Neural progenitor cell (in vitro differentiated cells): ENCODE results near the gene TBC1D4. TPM values are rescaled to one million over a fixed set of nuclear protein-coding genes. Genes with fewer than 3 reads are reported as not detected.

ENCODE experiments used
- DNase-seq: peaks from one replicate; pipeline ENCODE4 v3.0.0-alpha.2; 2016; ENCODE audit warnings: low spot score
- H2AFZ ChIP-seq: fragments of 200-600 bp; sonication (generic); replicated peaks from 2 replicates; pipeline ENCODE4 v1.6.1; 2016; ENCODE audit warnings: antibody characterized with exemption
- H3F3A ChIP-seq: fragments of 200-600 bp; sonication (generic); 2 replicates; pipeline ENCODE4 v1.6.1; 2016; ENCODE audit warnings: antibody characterized with exemption, low read depth
- H3K27ac ChIP-seq: fragments of 200-600 bp; sonication (generic); 2 replicates; pipeline ENCODE4 v1.5.1; 2016; ENCODE audit warnings: mild to moderate bottlenecking
- H3K27me3 ChIP-seq: fragments of 200-600 bp; sonication (generic); 2 replicates; pipeline ENCODE4 v1.6.1; 2016; ENCODE audit warnings: mild to moderate bottlenecking, moderate library complexity
- H3K36me3 ChIP-seq: fragments of 200-600 bp; sonication (generic); 2 replicates; pipeline ENCODE4 v1.5.1; 2016
- H3K4me1 ChIP-seq: fragments of 200-600 bp; sonication (generic); 2 replicates; pipeline ENCODE4 v1.6.1; 2016; ENCODE audit warnings: mixed run types
- H3K4me2 ChIP-seq: fragments of 200-600 bp; sonication (generic); 2 replicates; pipeline ENCODE4 v1.6.1; 2016
- H3K4me3 ChIP-seq: fragments of 200-600 bp; sonication (generic); 2 replicates; pipeline ENCODE4 v1.5.1; 2016
- H3K79me2 ChIP-seq: fragments of 200-600 bp; sonication (generic); 2 replicates; pipeline ENCODE4 v1.6.1; 2016; ENCODE audit warnings: low read depth
- H3K9ac ChIP-seq: fragments of 200-600 bp; sonication (generic); 2 replicates; pipeline ENCODE4 v1.6.1; 2016
- H3K9me3 ChIP-seq: fragments of 200-600 bp; sonication (generic); 2 replicates; pipeline ENCODE4 v1.5.1; 2016; ENCODE audit warnings: low read depth
- H4K20me1 ChIP-seq: fragments of 200-600 bp; sonication (generic); 2 replicates; pipeline ENCODE4 v1.6.1; 2016; ENCODE audit warnings: low read depth
- H3K27ac Mint-ChIP-seq: 3 replicates; pipeline ENCODE4 v1.8.0; 2021; ENCODE audit warnings: mixed read lengths
- H3K27me3 Mint-ChIP-seq: 2 replicates; pipeline ENCODE4 v1.8.0; 2022; ENCODE audit warnings: low read depth, mild to moderate bottlenecking, inconsistent platforms, moderate library complexity, mixed read lengths; ENCODE audit not compliant: insufficient read depth
- H3K36me3 Mint-ChIP-seq: 3 replicates; pipeline ENCODE4 v1.8.0; 2021; ENCODE audit warnings: mixed read lengths
- H3K4me1 Mint-ChIP-seq: 3 replicates; pipeline ENCODE4 v1.8.0; 2021; ENCODE audit warnings: mixed read lengths
- H3K4me3 Mint-ChIP-seq: 3 replicates; pipeline ENCODE4 v1.8.0; 2021; ENCODE audit warnings: mild to moderate bottlenecking, moderate library complexity, mixed read lengths
- H3K9me3 Mint-ChIP-seq: 3 replicates; pipeline ENCODE4 v1.8.0; 2020; ENCODE audit warnings: mixed read lengths
- EZH2 ChIP-seq: fragments of 200-600 bp; sonication (generic); IDR thresholded peaks from 2 replicates; pipeline ENCODE4 v1.6.1; 2017; ENCODE audit warnings: antibody characterized with exemption, mild to moderate bottlenecking, moderate library complexity
- EZH2phosphoT487 ChIP-seq: fragments of 200-600 bp; sonication (generic); IDR thresholded peaks from 2 replicates; pipeline ENCODE4 v1.6.1; 2017; ENCODE audit warnings: antibody characterized with exemption
- total RNA-seq: library from RNA; depleted of rRNA; stranded (reverse); fragments of >200 nt; gene quantifications from 2 replicates; pipeline ENCODE4 v1.2.3, GENCODE V29; 2015; ENCODE audit warnings: low replicate concordance
- TF ChIP-seq, protein P1 (sequence below): fragments of 200-600 bp; sonication (generic); IDR thresholded peaks from 2 replicates; pipeline ENCODE4 v1.5.1; 2017; ENCODE audit warnings: antibody characterized with exemption, mild to moderate bottlenecking

TBC1D4 gene
- total RNA-seq, 1 donor from 2014 or later, result 14.3 TPM

DNA sequence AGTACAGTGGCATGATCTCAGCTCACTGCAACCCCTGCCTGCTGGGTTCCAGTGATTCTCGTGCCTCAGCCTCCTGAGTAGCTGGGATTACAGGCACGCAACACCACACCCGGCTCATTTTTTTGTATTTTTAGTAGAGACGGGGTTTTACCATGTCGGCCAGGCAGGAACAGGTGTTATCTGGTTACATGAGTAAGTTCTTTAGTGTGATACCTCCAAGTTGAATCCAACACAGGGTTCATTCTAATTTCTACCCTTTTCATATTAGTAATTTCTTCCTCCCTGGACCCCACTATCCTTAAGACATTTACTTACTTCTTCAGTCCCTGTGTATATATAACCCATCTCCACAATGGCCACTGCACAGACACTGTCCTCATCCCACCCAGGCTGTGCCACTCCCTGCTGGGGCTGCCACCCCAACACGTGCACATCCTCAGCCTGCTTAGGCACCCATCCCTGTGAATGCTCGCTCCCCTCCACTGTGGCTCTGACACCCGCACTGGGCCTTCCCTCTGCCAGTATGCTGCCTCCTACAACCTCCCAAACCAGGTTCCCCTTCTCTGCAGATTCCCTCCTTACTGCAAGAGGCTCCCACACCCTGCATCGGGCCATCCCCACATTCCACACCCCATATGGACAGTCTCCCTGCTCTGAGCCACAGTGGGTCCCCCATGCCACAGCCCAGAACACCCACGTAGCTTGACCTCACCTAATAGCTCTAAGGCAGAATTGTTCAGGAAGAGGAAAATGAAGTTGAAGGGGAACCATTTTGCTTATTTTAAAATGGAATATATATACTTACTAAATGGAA lies 147.1 kb downstream of the TBC1D4 start:
- Histone ChIP-seq H3K36me3 (no peaks in the 10 kb centered on the region), H3K27ac (no peak overlapping the region), H3K4me3 (no peak overlapping the region), H3K4me1 (peaks cover 11% of the 10 kb centered on the region), H3K27me3 (no peaks in the 10 kb centered on the region), H3K79me2 (no peaks in the 10 kb centered on the region), H4K20me1 (no peaks in the 10 kb centered on the region), H3K9ac (no peak overlapping the region), H2AFZ (no peak overlapping the region), H3K4me2 (no peak overlapping the region), H3F3A (no peaks in the 10 kb centered on the region), H3K9me3 (no peaks in the 10 kb centered on the region)
- Mint-ChIP-seq H3K9me3 (no peaks in the 10 kb centered on the region), H3K27me3 (no peaks in the 10 kb centered on the region), H3K4me3 (no peak overlapping the region), H3K36me3 (peaks cover 6% of the 10 kb centered on the region), H3K27ac (peak overlapping the region; percentile 16), H3K4me1 (peaks cover 2% of the 10 kb centered on the region)
- TF ChIP-seq EZH2 (no peak), EZH2phosphoT487 (no peak)
- TF ChIP-seq, protein P1, sequence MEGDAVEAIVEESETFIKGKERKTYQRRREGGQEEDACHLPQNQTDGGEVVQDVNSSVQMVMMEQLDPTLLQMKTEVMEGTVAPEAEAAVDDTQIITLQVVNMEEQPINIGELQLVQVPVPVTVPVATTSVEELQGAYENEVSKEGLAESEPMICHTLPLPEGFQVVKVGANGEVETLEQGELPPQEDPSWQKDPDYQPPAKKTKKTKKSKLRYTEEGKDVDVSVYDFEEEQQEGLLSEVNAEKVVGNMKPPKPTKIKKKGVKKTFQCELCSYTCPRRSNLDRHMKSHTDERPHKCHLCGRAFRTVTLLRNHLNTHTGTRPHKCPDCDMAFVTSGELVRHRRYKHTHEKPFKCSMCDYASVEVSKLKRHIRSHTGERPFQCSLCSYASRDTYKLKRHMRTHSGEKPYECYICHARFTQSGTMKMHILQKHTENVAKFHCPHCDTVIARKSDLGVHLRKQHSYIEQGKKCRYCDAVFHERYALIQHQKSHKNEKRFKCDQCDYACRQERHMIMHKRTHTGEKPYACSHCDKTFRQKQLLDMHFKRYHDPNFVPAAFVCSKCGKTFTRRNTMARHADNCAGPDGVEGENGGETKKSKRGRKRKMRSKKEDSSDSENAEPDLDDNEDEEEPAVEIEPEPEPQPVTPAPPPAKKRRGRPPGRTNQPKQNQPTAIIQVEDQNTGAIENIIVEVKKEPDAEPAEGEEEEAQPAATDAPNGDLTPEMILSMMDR, result no peak
- DNase-seq, result no peak

- Histone ChIP-seq H3K9me3 (no peaks in the 10 kb centered on the region), H3K4me2 (no peak overlapping the region), H3K79me2 (no peaks in the 10 kb centered on the region), H4K20me1 (no peaks in the 10 kb centered on the region), H3K36me3 (no peaks in the 10 kb centered on the region), H3K9ac (no peak overlapping the region), H2AFZ (no peak overlapping the region), H3K27ac (no peak overlapping the region), H3K27me3 (no peaks in the 10 kb centered on the region), H3F3A (no peaks in the 10 kb centered on the region), H3K4me3 (no peak overlapping the region), H3K4me1 (peaks cover 17% of the 10 kb centered on the region)
- no peak overlapping the region for H3K4me3 Mint-ChIP-seq
- DNase-seq, result no peak
- H3K27ac Mint-ChIP-seq, result no peak overlapping the region
- H3K9me3 Mint-ChIP-seq, result no peaks in the 10 kb centered on the region
- no peaks in the 10 kb centered on the region for H3K27me3 Mint-ChIP-seq
- H3K36me3 Mint-ChIP-seq, result peaks cover 4% of the 10 kb centered on the region
- H3K4me1 Mint-ChIP-seq, result peaks cover 2% of the 10 kb centered on the region
- TF ChIP-seq EZH2 (no peak), EZH2phosphoT487 (no peak)
- TF ChIP-seq, protein P1, result no peak
Measured at GRCh38 chr13:75333103-75333502, 148.9 kb downstream of the TBC1D4 start.

DNA sequence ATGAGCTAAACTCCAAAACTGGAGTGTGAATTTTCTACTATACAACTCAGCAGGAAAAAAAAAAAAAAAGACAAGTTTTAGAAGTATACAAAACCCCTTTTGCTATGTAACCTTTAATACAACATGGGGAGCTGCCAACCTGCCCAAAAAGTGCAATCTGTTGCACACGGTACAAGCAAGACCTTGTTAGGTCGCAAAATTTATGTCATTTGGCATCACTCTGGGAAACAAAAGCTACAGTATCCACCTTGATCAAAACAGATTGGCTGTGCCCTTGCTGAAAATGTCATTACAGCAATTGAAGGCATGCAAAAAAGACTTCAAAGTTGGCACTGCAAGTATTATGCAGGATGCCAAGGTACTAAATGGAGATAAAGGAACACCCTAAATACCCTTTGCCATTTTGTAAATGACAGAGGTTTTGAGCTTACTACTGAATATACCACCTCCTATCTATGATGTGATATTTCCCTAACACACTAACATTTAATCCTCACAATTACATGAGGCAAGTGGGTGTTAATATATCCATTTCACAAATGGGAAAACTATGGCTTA lies 150.1 kb downstream of the TBC1D4 start:
- Histone ChIP-seq H3K9ac (no peak overlapping the region), H3K79me2 (no peaks in the 10 kb centered on the region), H3K9me3 (no peaks in the 10 kb centered on the region), H3K4me3 (no peak overlapping the region), H3F3A (no peaks in the 10 kb centered on the region), H4K20me1 (no peaks in the 10 kb centered on the region), H3K27ac (no peak overlapping the region), H3K4me2 (no peak overlapping the region), H2AFZ (no peak overlapping the region), H3K27me3 (no peaks in the 10 kb centered on the region), H3K36me3 (no peaks in the 10 kb centered on the region), H3K4me1 (peaks cover 17% of the 10 kb centered on the region)
- Mint-ChIP-seq H3K27ac (no peak overlapping the region), H3K36me3 (peaks cover 4% of the 10 kb centered on the region), H3K9me3 (no peaks in the 10 kb centered on the region), H3K4me3 (no peak overlapping the region), H3K4me1 (peaks cover 2% of the 10 kb centered on the region), H3K27me3 (no peaks in the 10 kb centered on the region)
- TF ChIP-seq EZH2, result no peak
- no peak for TF ChIP-seq EZH2phosphoT487
- TF ChIP-seq, protein P1, result no peak
- no peak for DNase-seq
